H1 (cell line): ENCODE measurements around the gene ACSM3. TPM values are rescaled to one million over a fixed set of nuclear protein-coding genes. Genes with fewer than 3 reads are reported as not detected.

ENCODE experiments used
- CTCF ChIA-PET: fragments of 300-600 bp; sonication (Branson Sonifier 250); formaldehyde crosslinking; loops from one replicate; lab custom pipeline; 2021; ENCODE audit not compliant: partially characterized antibody; lab: Charles Lee
- POLR2A ChIA-PET: fragments of 300-600 bp; sonication (Branson Sonifier 250); formaldehyde crosslinking; loops from one replicate; lab custom pipeline; 2021; ENCODE audit warnings: inconsistent platforms; ENCODE audit not compliant: partially characterized antibody; lab: Charles Lee
- DNase-seq, 2 experiments: peaks; one replicate each; pipeline versions ENCODE4 v3.0.0 to v3.0.0-alpha.2; 2010 to 2022; ENCODE audit warnings: low spot score in 2 of 2, low read depth in 1 of 2, mixed read lengths in 1 of 2
- FAIRE-seq: peaks from 2 replicates; lab custom pipeline; 2011; peaks lifted over from hg19 to GRCh38; lab: Jason Lieb, UNC
- H2AFZ ChIP-seq: 2 replicates; pipeline ENCODE4 v1.8.1; 2012; ENCODE audit warnings: low read length, inconsistent platforms
- H2AK5ac ChIP-seq: 2 replicates; pipeline ENCODE4 v1.6.1; 2013; ENCODE audit warnings: low read depth, low read length
- H2BK120ac ChIP-seq: replicated peaks from 2 replicates; pipeline ENCODE3; 2013; ENCODE audit warnings: low read depth, low read length, inconsistent platforms
- H2BK12ac ChIP-seq: 2 replicates; pipeline ENCODE4 v1.6.1; 2013; ENCODE audit warnings: low read depth, low read length
- H2BK15ac ChIP-seq: 2 replicates; pipeline ENCODE4 v1.6.1; 2013; ENCODE audit warnings: low read length
- H2BK20ac ChIP-seq: 2 replicates; pipeline ENCODE4 v1.6.1; 2013; ENCODE audit warnings: low read length
- H2BK5ac ChIP-seq: 2 replicates; pipeline ENCODE4 v1.6.1; 2013; ENCODE audit warnings: low read depth, low read length
- H3K14ac ChIP-seq: 2 replicates; pipeline ENCODE4 v1.6.1; 2013; ENCODE audit warnings: inconsistent platforms; ENCODE audit not compliant: insufficient read length
- H3K18ac ChIP-seq: 2 replicates; pipeline ENCODE4 v1.6.1; 2013; ENCODE audit warnings: low read length; ENCODE audit errors: extremely low read depth
- H3K23ac ChIP-seq: 2 replicates; pipeline ENCODE4 v1.6.1; 2013; ENCODE audit warnings: inconsistent platforms; ENCODE audit not compliant: insufficient read length
- H3K23me2 ChIP-seq: 2 replicates; pipeline ENCODE4 v1.6.1; 2013; ENCODE audit warnings: low read depth, low read length
- H3K27ac ChIP-seq: 2 replicates; pipeline ENCODE4 v1.6.1; 2011; ENCODE audit warnings: low read depth, low read length, inconsistent platforms
- H3K27me3 ChIP-seq, 4 experiments: replicated peaks in 1 of 4; 1 replicate in 1 of 4; 2 replicates in 3 of 4; pipeline versions ENCODE4 v1.6.1 to v1.8.1; 2011 to 2013; ENCODE audit warnings: low read length in 3 of 4, mild to moderate bottlenecking in 3 of 4, inconsistent platforms in 2 of 4, mixed read lengths in 2 of 4, moderate library complexity in 1 of 4; ENCODE audit not compliant: control insufficient read depth in 3 of 4, insufficient read depth in 3 of 4; ENCODE audit errors: extremely low read depth in 1 of 4
- H3K36me3 ChIP-seq, 4 experiments: 2 replicates each; pipeline versions ENCODE4 v1.6.1 to v1.8.1; 2011 to 2013; ENCODE audit warnings: mild to moderate bottlenecking in 4 of 4, low read length in 3 of 4, moderate library complexity in 2 of 4, control low read depth in 1 of 4, inconsistent platforms in 1 of 4; ENCODE audit not compliant: insufficient read depth in 4 of 4, control insufficient read depth in 2 of 4
- H3K4ac ChIP-seq: replicated peaks from 2 replicates; pipeline ENCODE3; 2013; ENCODE audit warnings: low read length, low read depth, mixed read lengths, inconsistent platforms; ENCODE audit not compliant: insufficient read length
- H3K4me1 ChIP-seq, 4 experiments: replicated peaks in 1 of 4; 1 replicate in 1 of 4; 2 replicates in 3 of 4; pipeline versions ENCODE4 v1.6.1 to v1.8.1; 2011 to 2013; ENCODE audit warnings: low read length in 3 of 4, inconsistent platforms in 2 of 4, mixed read lengths in 1 of 4; ENCODE audit not compliant: insufficient read depth in 4 of 4, control insufficient read depth in 3 of 4
- H3K4me2 ChIP-seq, 2 experiments: 2 replicates each; pipeline versions ENCODE4 v1.6.1 to v1.8.1; 2011 to 2013; ENCODE audit warnings: low read depth in 2 of 2, low read length in 2 of 2, control low read depth in 1 of 2, inconsistent platforms in 1 of 2, mild to moderate bottlenecking in 1 of 2; ENCODE audit not compliant: insufficient read depth in 1 of 2
- H3K4me3 ChIP-seq, 4 experiments: fragments of 200-600, 300-600 bp in 1 of 4; sonication (generic), shearing (Covaris generic), sonication (Bioruptor Twin) in 1 of 4; 2 replicates each; pipeline versions ENCODE4 v1.5.1 to v1.8.1; 2011 to 2016; ENCODE audit warnings: low read length in 4 of 4, low read depth in 3 of 4, control low read depth in 2 of 4, inconsistent platforms in 2 of 4, mild to moderate bottlenecking in 2 of 4, mixed read lengths in 1 of 4, moderate library complexity in 1 of 4; ENCODE audit not compliant: insufficient read depth in 2 of 4; ENCODE audit errors: extremely low read depth in 1 of 4
- H3K56ac ChIP-seq: replicated peaks from 2 replicates; pipeline ENCODE3; 2013; ENCODE audit warnings: low read depth, mild to moderate bottlenecking, mixed read lengths, low read length, inconsistent platforms; ENCODE audit not compliant: insufficient read length
- H3K79me1 ChIP-seq: 2 replicates; pipeline ENCODE4 v1.6.1; 2013; ENCODE audit warnings: low read depth, low read length, control low read depth
- H3K79me2 ChIP-seq, 2 experiments: 2 replicates each; pipeline versions ENCODE4 v1.6.1 to v1.8.1; 2012 to 2013; ENCODE audit warnings: low read length in 2 of 2, mild to moderate bottlenecking in 2 of 2, inconsistent platforms in 1 of 2; ENCODE audit not compliant: insufficient read depth in 2 of 2, control insufficient read depth in 1 of 2
- H3K9ac ChIP-seq, 4 experiments: replicated peaks in 1 of 4; 1 replicate in 1 of 4; 2 replicates in 3 of 4; pipeline versions ENCODE4 v1.6.1 to v1.8.1; 2011 to 2013; ENCODE audit warnings: low read depth in 3 of 4, low read length in 3 of 4, control low read depth in 2 of 4, mild to moderate bottlenecking in 2 of 4, moderate library complexity in 2 of 4, inconsistent platforms in 1 of 4; ENCODE audit errors: extremely low read depth in 1 of 4
- H3K9me3 ChIP-seq, 2 experiments: 2 replicates each; pipeline versions ENCODE4 v1.6.1 to v1.8.1; 2012 to 2013; ENCODE audit warnings: mild to moderate bottlenecking in 2 of 2, moderate library complexity in 2 of 2, control low read depth in 1 of 2, inconsistent platforms in 1 of 2, low read depth in 1 of 2, low read length in 1 of 2, mixed read lengths in 1 of 2; ENCODE audit not compliant: insufficient read depth in 2 of 2
- H4K20me1 ChIP-seq, 2 experiments: replicated peaks in 1 of 2; 2 replicates each; pipeline versions ENCODE3 to v1.8.1; 2011 to 2013; ENCODE audit warnings: inconsistent platforms in 2 of 2, low read length in 2 of 2, mild to moderate bottlenecking in 1 of 2; ENCODE audit not compliant: insufficient read depth in 2 of 2, control insufficient read depth in 1 of 2
- H4K5ac ChIP-seq: 2 replicates; pipeline ENCODE4 v1.6.1; 2013; ENCODE audit warnings: low read length, low read depth, mixed read lengths, inconsistent platforms; ENCODE audit not compliant: insufficient read length
- H4K8ac ChIP-seq: 2 replicates; pipeline ENCODE4 v1.8.0; 2013; ENCODE audit warnings: mild to moderate bottlenecking, moderate library complexity, low read length, inconsistent platforms; ENCODE audit not compliant: insufficient read depth; ENCODE audit errors: extremely low read depth
- H4K91ac ChIP-seq: replicated peaks from 2 replicates; pipeline ENCODE3; 2013; ENCODE audit warnings: low read length, mixed read lengths, inconsistent platforms; ENCODE audit not compliant: insufficient read length
- E2F6 ChIP-seq: IDR thresholded peaks from 2 replicates; pipeline ENCODE4 v1.6.1; 2012; ENCODE audit warnings: inconsistent platforms
- SAP30 ChIP-seq: fragments of 300-600 bp; sonication (generic); IDR thresholded peaks from 2 replicates; pipeline ENCODE4 v1.7.1; 2012; ENCODE audit warnings: low read length, moderate library complexity, mild to moderate bottlenecking, inconsistent platforms; ENCODE audit not compliant: insufficient read depth, insufficient replicate concordance
- WGBS, 2 experiments: shearing (Covaris generic) in 1 of 2; methylation state at CpG; one replicate each; pipeline versions ENCODE4 v1.1.6 to v1.1.7; 2013 to 2015; ENCODE audit warnings: low lambda C conversion rate in 2 of 2, mixed read lengths in 2 of 2, inconsistent platforms in 1 of 2, low coverage in 1 of 2, missing lambda C conversion rate in 1 of 2; ENCODE audit not compliant: insufficient replicate concordance in 2 of 2, insufficient coverage in 1 of 2, insufficient read length in 1 of 2; ENCODE audit errors: extremely low coverage in 1 of 2, missing lambda C conversion rate in 1 of 2; 5-methylcytosine and 5-hydroxymethylcytosine counted together
- polyA plus RNA-seq, 7 experiments: library from polyadenylated mRNA; depleted of rRNA in 3 of 7; stranded (reverse) in 5 of 7; unstranded in 2 of 7; fragments of >200 nt in 5 of 7; fragments of 200-250 nt in 2 of 7; gene quantifications; 1 replicate in 5 of 7; 2 replicates in 1 of 7; 4 replicates in 1 of 7; pipeline versions ENCODE4 v1.2.1 to v1.2.3, GENCODE V29; 2011 to 2013; ENCODE audit warnings: missing spikeins in 2 of 7, mixed read lengths in 2 of 7
- total RNA-seq: library from RNA; stranded (reverse); fragmentation: NEBNext Ultra II Directional; extraction: Animal tissue kit (Norgen Biotek cat#: 25700); gene quantifications from 2 replicates; pipeline ENCODE4 v1.2.1, GENCODE V29; 2021

Gene ACSM3
- total and polyA plus RNA-seq, 2 of the 8 experiments (the other 6 are each of a cell fraction or from before 2014, with no cell fraction given), result 5.7 to 6.2 TPM

GRCh38 chr16:20744922-20745440 is 18.8 kb upstream of the ACSM3 start:
- Histone ChIP-seq H3K79me2 (peaks cover 7 to 12% of the 10 kb centered on the region in 2 experiments), H3K4me3 (no peak overlapping the region), H3K9ac (no peak overlapping the region), H2BK12ac (no peak overlapping the region), H2BK5ac (no peak overlapping the region), H3K4me1 (no peaks in the 10 kb centered on the region; a peak in 2 of 7 replicates), H3K9me3 (peaks cover 13 to 15% of the 10 kb centered on the region in 2 experiments; a peak in 3 of 4 replicates), H3K23ac (no peak overlapping the region), H3K27ac (no peak overlapping the region), H3K56ac (no peak overlapping the region), H3K14ac (no peak overlapping the region), H3K4me2 (no peak overlapping the region), H3K79me1 (peaks cover 3% of the 10 kb centered on the region), H4K5ac (no peak overlapping the region), H2AK5ac (no peak overlapping the region), H2BK120ac (no peak overlapping the region), H4K20me1 (peaks cover 2 to 8% of the 10 kb centered on the region in 2 experiments), H3K27me3 (no peaks in the 10 kb centered on the region), H2BK20ac (no peak overlapping the region), H3K4ac (no peak overlapping the region), H2BK15ac (no peak overlapping the region), H2AFZ (no peak overlapping the region), H3K18ac (no peak overlapping the region), H4K91ac (no peak overlapping the region), H3K36me3 (no peaks in the 10 kb centered on the region), H4K8ac (no peak overlapping the region), H3K23me2 (peaks cover 3% of the 10 kb centered on the region; the same call in 1 of the 2 replicates)
- TF ChIP-seq E2F6, result no peak
- TF ChIP-seq SAP30, result no peak
- FAIRE-seq (no peak), DNase-seq (no peak)
- CTCF ChIA-PET, result no interaction called here
- POLR2A ChIA-PET, result no interaction called here
- 89% methylated on average over 7 of the region's 7 CpGs; no CpG with 5 or more reads in 1 of the 2 experiments for WGBS, 2 experiments
